SU-DHL-6 (cell line): ENCODE measurements around the gene ME3.

Source experiments
- H2AFZ ChIP-seq: fragments of 200-600 bp; sonication (generic); 2 replicates; pipeline ENCODE4 v1.6.1; 2014; ENCODE audit warnings: low read depth, mild to moderate bottlenecking, moderate library complexity, mixed read lengths, antibody characterized with exemption, low read length; ENCODE audit not compliant: severe bottlenecking
- H3F3A ChIP-seq: fragments of 200-600 bp; shearing (Covaris generic); 2 replicates; pipeline ENCODE4 v1.6.0; 2016; ENCODE audit warnings: antibody characterized with exemption, mild to moderate bottlenecking; ENCODE audit not compliant: insufficient read depth
- H3K27ac ChIP-seq: fragments of 200-600 bp; sonication (generic); 2 replicates; pipeline ENCODE4 v1.5.1; 2016; ENCODE audit warnings: low read depth, mild to moderate bottlenecking, low read length, moderate library complexity, mixed read lengths
- H3K27me3 ChIP-seq: fragments of 200-600 bp; sonication (generic), shearing (Covaris generic); 2 replicates; pipeline ENCODE4 v1.6.0; 2014; ENCODE audit warnings: mild to moderate bottlenecking, low read length
- H3K36me3 ChIP-seq: fragments of 200-600 bp; sonication (generic); 2 replicates; pipeline ENCODE4 v1.6.1; 2014; ENCODE audit warnings: mild to moderate bottlenecking, low read length, mixed read lengths
- H3K4me2 ChIP-seq: fragments of 300-600, 200-600 bp; shearing (Covaris generic), sonication (generic); 2 replicates; pipeline ENCODE4 v1.6.0; 2014; ENCODE audit warnings: low read length, low read depth, mild to moderate bottlenecking; ENCODE audit not compliant: poor library complexity, severe bottlenecking
- H3K4me3 ChIP-seq: fragments of 200-600 bp; sonication (generic); 2 replicates; pipeline ENCODE4 v1.5.1; 2014; ENCODE audit warnings: antibody characterized with exemption, low read length, mild to moderate bottlenecking, mixed read lengths; ENCODE audit not compliant: insufficient read depth, poor library complexity, severe bottlenecking
- H3K79me2 ChIP-seq: fragments of 200-600 bp; sonication (generic); 2 replicates; pipeline ENCODE4 v1.6.1; 2014; ENCODE audit warnings: mild to moderate bottlenecking, low read length, moderate library complexity; ENCODE audit not compliant: insufficient read depth
- H3K9ac ChIP-seq: fragments of 200-600 bp; sonication (generic); 2 replicates; pipeline ENCODE4 v1.7.0; 2014; ENCODE audit warnings: mild to moderate bottlenecking, low read length
- H3K9me2 ChIP-seq: fragments of 200-600 bp; sonication (generic); replicated peaks from 2 replicates; pipeline ENCODE4 v1.6.1; 2014; ENCODE audit warnings: low read length; ENCODE audit not compliant: insufficient read depth
- H3K9me3 ChIP-seq: fragments of 200-600 bp; sonication (generic); 2 replicates; pipeline ENCODE4 v1.6.1; 2014; ENCODE audit warnings: low read length, mixed read lengths; ENCODE audit not compliant: insufficient read depth
- H4K20me1 ChIP-seq: fragments of 200-600 bp; sonication (generic); 2 replicates; pipeline ENCODE4 v1.6.1; 2014; ENCODE audit warnings: low read depth, mild to moderate bottlenecking, antibody characterized with exemption, low read length, moderate library complexity, mixed read lengths
- CTCF ChIP-seq: fragments of 200-600 bp; sonication (generic); IDR thresholded peaks from one replicate; pipeline ENCODE4 v1.5.1; 2017; ENCODE audit warnings: antibody characterized with exemption, mild to moderate bottlenecking, low read length, moderate library complexity; ENCODE audit not compliant: insufficient read depth, poor library complexity, severe bottlenecking
- EZH2phosphoT487 ChIP-seq: fragments of 200-600 bp; sonication (generic), shearing (Covaris generic); conservative IDR thresholded peaks from 2 replicates; pipeline ENCODE4 v1.6.1; 2018; ENCODE audit warnings: mild to moderate bottlenecking, antibody characterized with exemption, low read length, moderate library complexity, mixed read lengths

The ME3 gene

GRCh38 chr11:86673055-86673843 lies 833 bp upstream of the ME3 start:
- H3K27me3 ChIP-seq = no peaks in the 10 kb centered on the region
- no peak overlapping the region for H3K27ac ChIP-seq
- H4K20me1 ChIP-seq = no peaks in the 10 kb centered on the region
- H3K9ac ChIP-seq = no peak overlapping the region
- no peak overlapping the region for H3K4me2 ChIP-seq
- no peaks in the 10 kb centered on the region for H3K36me3 ChIP-seq
- no peaks in the 10 kb centered on the region for H3K79me2 ChIP-seq
- H3K9me3 ChIP-seq = no peaks in the 10 kb centered on the region
- H3K9me2 ChIP-seq = no peaks in the 10 kb centered on the region
- H3K4me3 ChIP-seq = no peak overlapping the region
- TF ChIP-seq CTCF = no peak
- no peak for TF ChIP-seq EZH2phosphoT487
- no peaks in the 10 kb centered on the region for H3F3A ChIP-seq
- H2AFZ ChIP-seq = no peak overlapping the region

- no peaks in the 10 kb centered on the region for H3K9me2 ChIP-seq
- H3F3A ChIP-seq = no peaks in the 10 kb centered on the region
- TF ChIP-seq CTCF (no peak), EZH2phosphoT487 (no peak)
- H3K27ac ChIP-seq = no peak overlapping the region
- H4K20me1 ChIP-seq = no peaks in the 10 kb centered on the region
- no peak overlapping the region for H3K4me3 ChIP-seq
- no peak overlapping the region for H3K9ac ChIP-seq
- H2AFZ ChIP-seq = no peak overlapping the region
- H3K4me2 ChIP-seq = no peak overlapping the region
- no peaks in the 10 kb centered on the region for H3K9me3 ChIP-seq
- no peaks in the 10 kb centered on the region for H3K27me3 ChIP-seq
- no peaks in the 10 kb centered on the region for H3K36me3 ChIP-seq
- H3K79me2 ChIP-seq = no peaks in the 10 kb centered on the region
These were observed 847 bp downstream of the ME3 start for GRCh38 chr11:86671531-86672006.

GRCh38 chr11:86670911-86671310 lies 1.5 kb downstream of the ME3 start:
- Histone ChIP-seq H3K9me2 (no peaks in the 10 kb centered on the region), H4K20me1 (no peaks in the 10 kb centered on the region), H3K27ac (no peak overlapping the region), H3K4me2 (no peak overlapping the region), H3K4me3 (no peak overlapping the region), H3K9me3 (no peaks in the 10 kb centered on the region), H3K36me3 (no peaks in the 10 kb centered on the region), H2AFZ (no peak overlapping the region), H3K27me3 (no peaks in the 10 kb centered on the region), H3F3A (no peaks in the 10 kb centered on the region), H3K9ac (no peak overlapping the region), H3K79me2 (no peaks in the 10 kb centered on the region)
- TF ChIP-seq EZH2phosphoT487 (no peak), CTCF (no peak)
